Brain microvascular endothelial cell (primary cell): ENCODE measurements around the gene TBX6.

ENCODE experiments used
- DNase-seq: peaks from one replicate; pipeline ENCODE4 v3.0.0-alpha.2; 2020
- H3K27ac ChIP-seq: fragments of 250-450 bp; sonication (Bioruptor Pico); 2 replicates; pipeline ENCODE4 v1.5.1; 2020; ENCODE audit warnings: mild to moderate bottlenecking, moderate library complexity
- H3K27me3 ChIP-seq: fragments of 250-450 bp; sonication (Bioruptor Pico); replicated peaks from 2 replicates; pipeline ENCODE4 v1.5.1; 2020; ENCODE audit warnings: mild to moderate bottlenecking
- H3K36me3 ChIP-seq: fragments of 250-450 bp; sonication (Bioruptor Pico); replicated peaks from 2 replicates; pipeline ENCODE4 v1.5.1; 2020; ENCODE audit warnings: mild to moderate bottlenecking
- H3K4me3 ChIP-seq: 2 replicates; pipeline ENCODE4 v1.5.1; 2011; ENCODE audit warnings: low read depth, mild to moderate bottlenecking, control low read depth, low read length, moderate library complexity
- in situ Hi-C: cut with HindIII; loops from 2 replicates; pipeline ENCODE4 v1.10.0; 2017; ENCODE audit warnings: low sequenced_read_pairs, low pct_ligation_motif_present
- TF ChIP-seq, protein P1 (sequence below): IDR thresholded peaks from 2 replicates; pipeline ENCODE4 v1.5.1; 2011; ENCODE audit warnings: low read depth, mild to moderate bottlenecking, moderate library complexity, low read length, control low read depth, inconsistent platforms; ENCODE audit errors: missing control alignments

TBX6 gene

GRCh38 chr16:30065943-30066760 is 25.6 kb downstream of the TBX6 start:
- H3K4me3 ChIP-seq, result peak overlapping the region; percentile 100
- peak overlapping the region; percentile 95 for H3K27ac ChIP-seq
- DNase-seq, result peak; percentile 61
- in situ Hi-C loops, result no loop called here
- TF ChIP-seq, protein P1, sequence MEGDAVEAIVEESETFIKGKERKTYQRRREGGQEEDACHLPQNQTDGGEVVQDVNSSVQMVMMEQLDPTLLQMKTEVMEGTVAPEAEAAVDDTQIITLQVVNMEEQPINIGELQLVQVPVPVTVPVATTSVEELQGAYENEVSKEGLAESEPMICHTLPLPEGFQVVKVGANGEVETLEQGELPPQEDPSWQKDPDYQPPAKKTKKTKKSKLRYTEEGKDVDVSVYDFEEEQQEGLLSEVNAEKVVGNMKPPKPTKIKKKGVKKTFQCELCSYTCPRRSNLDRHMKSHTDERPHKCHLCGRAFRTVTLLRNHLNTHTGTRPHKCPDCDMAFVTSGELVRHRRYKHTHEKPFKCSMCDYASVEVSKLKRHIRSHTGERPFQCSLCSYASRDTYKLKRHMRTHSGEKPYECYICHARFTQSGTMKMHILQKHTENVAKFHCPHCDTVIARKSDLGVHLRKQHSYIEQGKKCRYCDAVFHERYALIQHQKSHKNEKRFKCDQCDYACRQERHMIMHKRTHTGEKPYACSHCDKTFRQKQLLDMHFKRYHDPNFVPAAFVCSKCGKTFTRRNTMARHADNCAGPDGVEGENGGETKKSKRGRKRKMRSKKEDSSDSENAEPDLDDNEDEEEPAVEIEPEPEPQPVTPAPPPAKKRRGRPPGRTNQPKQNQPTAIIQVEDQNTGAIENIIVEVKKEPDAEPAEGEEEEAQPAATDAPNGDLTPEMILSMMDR, result no peak
- peaks cover 43% of the 10 kb centered on the region for H3K36me3 ChIP-seq
- H3K27me3 ChIP-seq, result no peaks in the 10 kb centered on the region

- in situ Hi-C loops, result no loop called here
- Histone ChIP-seq H3K4me3 (peak within 1 kb of the TSS; percentile 100), H3K27ac (peak within 1 kb of the TSS; percentile 95), H3K27me3 (no peaks in the 10 kb centered on the region), H3K36me3 (peaks cover 37% of the 10 kb centered on the region)
- peak; percentile 98 for DNase-seq
- TF ChIP-seq, protein P1, result no peak
Observed at GRCh38 chr16:30065102-30065942, 26.4 kb downstream of the TBX6 start, which contains the start of gene ALDOA. Gene ALDOA, plus strand, starts transcription at chr16:30065760. Its CDS starts 1,138 bp downstream, at chr16:30066898.

DNA sequence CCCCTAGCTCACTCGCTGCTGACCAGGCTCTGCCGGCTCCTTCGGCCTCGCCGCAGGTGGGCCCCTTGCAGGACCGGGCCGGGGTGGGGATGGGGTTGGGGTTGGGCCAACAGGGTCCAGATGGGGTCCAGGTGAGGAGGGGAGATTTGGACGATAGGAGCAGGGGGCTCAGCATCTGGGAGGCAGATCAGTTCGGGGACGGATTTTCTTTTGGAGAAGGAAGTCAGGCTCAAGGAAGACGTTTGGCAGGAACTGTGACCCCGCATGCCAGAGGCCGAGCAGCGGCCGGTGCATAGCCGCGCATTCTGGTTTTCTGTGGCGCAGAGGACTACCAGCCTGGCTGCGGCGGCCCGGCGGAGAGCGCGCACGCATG is 27.0 kb downstream of the TBX6 start:
- TF ChIP-seq, protein P1, result no peak
- H3K36me3 ChIP-seq, result peaks cover 37% of the 10 kb centered on the region
- H3K27ac ChIP-seq, result peak overlapping the region; percentile 95
- H3K4me3 ChIP-seq, result peak overlapping the region; percentile 64
- in situ Hi-C loops, result no loop called here
- DNase-seq, result no peak
- no peaks in the 10 kb centered on the region for H3K27me3 ChIP-seq

GRCh38 chr16:30063893-30064728 is 27.6 kb downstream of the TBX6 start:
- Histone ChIP-seq H3K4me3 (peak overlapping the region; percentile 64), H3K27ac (peak overlapping the region; percentile 95), H3K36me3 (peaks cover 34% of the 10 kb centered on the region), H3K27me3 (no peaks in the 10 kb centered on the region)
- TF ChIP-seq, protein P1, result peak; percentile 28
- in situ Hi-C loops, result no loop called here
- DNase-seq, result no peak

DNA sequence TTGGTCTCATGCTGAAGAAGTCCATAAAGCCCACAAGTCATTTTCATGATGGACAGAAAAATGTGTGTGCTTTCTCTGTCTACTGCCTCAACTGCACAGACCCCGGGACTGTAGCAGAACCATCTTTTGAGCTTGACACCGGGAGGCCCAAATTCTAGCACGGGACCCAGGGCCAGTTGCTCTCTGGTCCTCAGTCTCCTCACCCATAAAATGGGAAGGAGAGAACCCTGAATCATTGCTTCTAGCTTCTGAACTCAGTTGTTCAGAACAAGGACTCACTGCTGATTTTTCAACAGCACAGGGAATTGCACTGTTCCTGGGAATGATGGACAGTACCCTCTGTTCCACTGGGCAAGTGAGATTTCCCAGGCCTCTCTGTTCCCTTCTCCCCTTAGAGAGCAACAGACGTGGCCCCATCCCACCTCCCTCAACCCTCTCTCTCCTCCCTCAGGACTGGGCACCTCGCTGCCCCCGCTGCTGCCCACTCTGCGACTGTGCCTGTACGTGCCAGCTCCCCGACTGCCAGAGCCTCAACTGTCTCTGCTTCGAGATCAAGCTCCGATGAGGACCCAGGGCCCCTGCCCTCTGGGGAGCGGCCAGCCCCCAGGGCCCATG is 28.3 kb downstream of the TBX6 start:
- peak overlapping the region; percentile 64 for H3K4me3 ChIP-seq
- TF ChIP-seq, protein P1, result no peak
- in situ Hi-C loops, result no loop called here

More for the DNA sequence above, 28.3 kb downstream of the TBX6 start:
- DNase-seq, result no peak
- Histone ChIP-seq H3K36me3 (peaks cover 26% of the 10 kb centered on the region), H3K27ac (peak overlapping the region; percentile 95), H3K27me3 (no peaks in the 10 kb centered on the region)
